Mesenchymal stem cell (in vitro differentiated cells and primary cell): ENCODE results near the gene SATB2.

Source experiments
- DNase-seq: peaks from one replicate; pipeline ENCODE4 v3.0.0-alpha.2; 2013
- H2AFZ ChIP-seq: one replicate; pipeline ENCODE4 v1.6.1; 2013; ENCODE audit warnings: low read depth, mild to moderate bottlenecking, control low read depth, inconsistent platforms, low read length, moderate library complexity
- H2AK5ac ChIP-seq: 2 replicates; pipeline ENCODE4 v1.6.1; 2013; ENCODE audit warnings: low read length, moderate library complexity, mild to moderate bottlenecking, inconsistent platforms; ENCODE audit not compliant: severe bottlenecking
- H2BK120ac ChIP-seq: one replicate; pipeline ENCODE4 v1.6.1; 2013; ENCODE audit warnings: low read depth, mild to moderate bottlenecking, inconsistent platforms, low read length, moderate library complexity
- H2BK12ac ChIP-seq, 2 experiments: one replicate each; pipeline ENCODE4 v1.6.1; 2013; ENCODE audit warnings: inconsistent platforms in 2 of 2, low read length in 2 of 2, mild to moderate bottlenecking in 2 of 2, moderate library complexity in 2 of 2, control low read depth in 1 of 2
- H2BK15ac ChIP-seq: one replicate; pipeline ENCODE4 v1.6.1; 2013; ENCODE audit warnings: mild to moderate bottlenecking, low read depth, inconsistent platforms; ENCODE audit not compliant: poor library complexity, severe bottlenecking
- H2BK5ac ChIP-seq: 2 replicates; pipeline ENCODE4 v1.6.1; 2013; ENCODE audit warnings: low read depth, mild to moderate bottlenecking, low read length, control low read depth, inconsistent platforms; ENCODE audit not compliant: poor library complexity, severe bottlenecking
- H3K14ac ChIP-seq, 2 experiments: one replicate each; pipeline ENCODE4 v1.6.1; 2013; ENCODE audit warnings: inconsistent platforms in 2 of 2, low read length in 2 of 2, control low read depth in 1 of 2, mild to moderate bottlenecking in 1 of 2, moderate library complexity in 1 of 2
- H3K18ac ChIP-seq, 2 experiments: one replicate each; pipeline ENCODE4 v1.6.1; 2013; ENCODE audit warnings: inconsistent platforms in 2 of 2, low read length in 2 of 2, control low read depth in 1 of 2, low read depth in 1 of 2, mild to moderate bottlenecking in 1 of 2
- H3K23ac ChIP-seq, 2 experiments: one replicate each; pipeline ENCODE4 v1.6.1; 2013; ENCODE audit warnings: inconsistent platforms in 2 of 2, low read length in 2 of 2, mild to moderate bottlenecking in 2 of 2, moderate library complexity in 2 of 2, control low read depth in 1 of 2
- H3K27ac ChIP-seq: 2 replicates; pipeline ENCODE4 v1.5.1; 2013; ENCODE audit warnings: mild to moderate bottlenecking, moderate library complexity, low read length, control low read depth, inconsistent platforms; ENCODE audit not compliant: poor library complexity, severe bottlenecking
- H3K27me3 ChIP-seq, 2 experiments: 2 replicates each; pipeline versions ENCODE4 v1.6.1 to v1.7.0; 2013; ENCODE audit warnings: low read length in 2 of 2, mild to moderate bottlenecking in 2 of 2, moderate library complexity in 2 of 2, control low read depth in 1 of 2, inconsistent platforms in 1 of 2; ENCODE audit not compliant: control insufficient read depth in 1 of 2, insufficient read depth in 1 of 2
- H3K36me3 ChIP-seq, 2 experiments: 2 replicates each; pipeline versions ENCODE4 v1.6.1 to v1.7.0; 2013; ENCODE audit warnings: low read length in 2 of 2, control low read depth in 1 of 2, inconsistent platforms in 1 of 2, low read depth in 1 of 2, mild to moderate bottlenecking in 1 of 2; ENCODE audit not compliant: insufficient read depth in 2 of 2, control insufficient read depth in 1 of 2
- H3K4ac ChIP-seq, 2 experiments: one replicate each; pipeline ENCODE4 v1.6.1; 2013; ENCODE audit warnings: inconsistent platforms in 2 of 2, low read length in 2 of 2, mild to moderate bottlenecking in 2 of 2, moderate library complexity in 2 of 2, control low read depth in 1 of 2, low read depth in 1 of 2
- H3K4me1 ChIP-seq: 2 replicates; pipeline ENCODE4 v1.6.1; 2013; ENCODE audit warnings: low read depth, low read length, control low read depth; ENCODE audit not compliant: control insufficient read depth, insufficient read depth
- H3K4me2 ChIP-seq: 2 replicates; pipeline ENCODE4 v1.6.1; 2013; ENCODE audit warnings: low read length, mild to moderate bottlenecking, inconsistent platforms; ENCODE audit not compliant: poor library complexity, severe bottlenecking
- H3K4me3 ChIP-seq, 2 experiments: 2 replicates each; pipeline versions ENCODE4 v1.5.1 to v1.7.0; 2013; ENCODE audit warnings: low read length in 2 of 2, mild to moderate bottlenecking in 2 of 2, control low read depth in 1 of 2, low read depth in 1 of 2; ENCODE audit not compliant: insufficient read depth in 1 of 2
- H3K79me1 ChIP-seq: replicated peaks from 2 replicates; pipeline ENCODE4 v1.6.1; 2013; ENCODE audit warnings: mild to moderate bottlenecking, control low read depth, low read length, inconsistent platforms; ENCODE audit not compliant: poor library complexity, severe bottlenecking
- H3K9ac ChIP-seq: 2 replicates; pipeline ENCODE4 v1.7.0; 2013; ENCODE audit warnings: mild to moderate bottlenecking, low read length, moderate library complexity
- H3K9me3 ChIP-seq: 2 replicates; pipeline ENCODE4 v1.7.0; 2013; ENCODE audit warnings: mild to moderate bottlenecking, low read length; ENCODE audit not compliant: control insufficient read depth
- H4K8ac ChIP-seq: one replicate; pipeline ENCODE4 v1.6.1; 2013; ENCODE audit warnings: inconsistent platforms, mild to moderate bottlenecking, low read length, moderate library complexity
- H4K91ac ChIP-seq: one replicate; pipeline ENCODE4 v1.6.1; 2013; ENCODE audit warnings: mild to moderate bottlenecking, low read length, inconsistent platforms
- WGBS: methylation state at CpG from one replicate; pipeline ENCODE4 v1.1.7; 2013; ENCODE audit warnings: mixed read lengths; 5-methylcytosine and 5-hydroxymethylcytosine counted together

The SATB2 gene

DNA sequence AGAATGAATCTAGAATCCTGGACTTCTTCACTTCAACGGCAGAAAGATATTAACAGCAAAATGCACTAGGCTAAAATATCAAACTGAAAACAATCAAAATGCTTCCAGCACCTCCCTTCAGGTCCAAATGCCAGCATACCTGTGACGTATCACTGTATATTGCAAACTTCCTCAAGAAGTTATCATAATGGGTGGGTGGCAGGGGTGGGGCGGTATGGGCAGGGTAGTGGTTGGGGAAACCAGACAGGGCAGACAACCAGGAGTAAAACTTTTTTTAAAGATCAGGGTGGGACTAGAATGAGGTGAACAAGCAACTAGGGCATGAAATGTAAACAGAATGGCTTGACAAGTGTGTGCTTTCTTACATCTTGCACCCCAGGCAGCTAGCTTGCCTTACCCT is 140.9 kb downstream of the SATB2 start:
- no peaks in the 10 kb centered on the region for H3K9me3 ChIP-seq
- DNase-seq, result no peak
- no peak overlapping the region for H3K27ac ChIP-seq
- H3K23ac ChIP-seq, result no peak overlapping the region
- WGBS, result 84% methylated on average over 3 of the region's 3 CpGs
- H3K4me2 ChIP-seq, result no peak overlapping the region
- no peak overlapping the region for H3K18ac ChIP-seq
- peaks cover 0 to 57% of the 10 kb centered on the region in 2 experiments for H3K36me3 ChIP-seq
- H3K27me3 ChIP-seq, result no peaks in the 10 kb centered on the region
- H2BK120ac ChIP-seq, result no peak overlapping the region
- H3K4me3 ChIP-seq, result no peak overlapping the region
- H3K79me1 ChIP-seq, result no peaks in the 10 kb centered on the region
- no peak overlapping the region for H3K4ac ChIP-seq
- no peak overlapping the region for H2AK5ac ChIP-seq
- H4K8ac ChIP-seq, result no peak overlapping the region
- H2BK12ac ChIP-seq, result no peak overlapping the region
- H3K9ac ChIP-seq, result no peak overlapping the region
- H2AFZ ChIP-seq, result no peak overlapping the region
- H3K14ac ChIP-seq, result no peak overlapping the region
- H4K91ac ChIP-seq, result no peak overlapping the region
- H2BK15ac ChIP-seq, result no peak overlapping the region
- no peak overlapping the region for H2BK5ac ChIP-seq
- H3K4me1 ChIP-seq, result no peaks in the 10 kb centered on the region

DNA sequence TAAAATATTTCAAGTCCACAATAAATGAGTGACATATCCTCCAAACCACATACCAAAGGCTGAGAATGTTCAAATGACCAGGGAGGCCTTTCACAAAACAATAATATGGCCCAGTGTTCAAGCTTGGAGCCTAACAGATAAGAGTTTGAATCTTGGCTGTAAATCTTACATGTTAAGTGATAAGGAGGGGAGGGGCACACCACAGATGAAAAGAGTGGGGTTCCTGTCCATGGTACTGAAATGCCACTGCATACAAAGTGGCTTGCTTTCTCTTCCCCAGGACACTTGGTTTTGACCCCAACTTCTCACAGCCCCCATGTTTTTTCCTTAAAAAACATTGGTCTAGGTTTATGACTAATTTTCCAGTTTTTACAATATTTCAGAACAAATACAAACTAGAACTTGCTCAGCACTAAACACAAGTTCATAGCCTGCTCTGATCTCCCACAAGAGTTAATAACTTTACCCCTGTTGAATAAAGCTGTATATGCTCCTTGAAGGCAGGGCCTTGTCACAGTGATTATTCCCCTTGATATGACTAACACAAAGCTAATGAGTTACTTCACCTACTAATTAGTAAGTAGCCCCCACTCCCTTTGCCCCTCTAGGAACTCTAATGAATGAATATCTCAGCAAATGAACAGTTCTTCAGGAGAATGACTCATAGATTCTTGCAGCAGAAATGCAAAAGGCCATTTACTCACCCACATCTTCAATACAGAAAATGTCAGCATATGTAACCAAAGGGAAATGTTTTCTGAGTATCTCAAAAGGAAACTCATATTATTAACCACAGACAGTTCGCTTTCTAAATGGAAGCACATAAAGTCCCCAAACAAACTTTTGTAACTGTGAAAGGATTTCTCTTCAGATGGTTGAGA is 142.2 kb downstream of the SATB2 start:
- Histone ChIP-seq H3K4ac (no peak overlapping the region), H2AK5ac (no peak overlapping the region), H3K4me1 (no peaks in the 10 kb centered on the region), H2BK120ac (no peak overlapping the region), H3K18ac (no peak overlapping the region), H3K27me3 (no peaks in the 10 kb centered on the region), H3K9ac (no peak overlapping the region), H3K23ac (no peak overlapping the region), H2BK15ac (no peak overlapping the region), H3K4me3 (no peak overlapping the region), H4K91ac (no peak overlapping the region), H2BK5ac (no peak overlapping the region), H4K8ac (no peak overlapping the region), H3K14ac (no peak overlapping the region), H3K27ac (no peak overlapping the region), H3K9me3 (no peaks in the 10 kb centered on the region), H2BK12ac (no peak overlapping the region), H3K4me2 (no peak overlapping the region), H2AFZ (no peak overlapping the region), H3K36me3 (peaks cover 0 to 55% of the 10 kb centered on the region in 2 experiments), H3K79me1 (no peaks in the 10 kb centered on the region)
- DNase-seq, result peak; percentile 27
- no CpG with 5 or more reads among the region's 1 CpG for WGBS

DNA sequence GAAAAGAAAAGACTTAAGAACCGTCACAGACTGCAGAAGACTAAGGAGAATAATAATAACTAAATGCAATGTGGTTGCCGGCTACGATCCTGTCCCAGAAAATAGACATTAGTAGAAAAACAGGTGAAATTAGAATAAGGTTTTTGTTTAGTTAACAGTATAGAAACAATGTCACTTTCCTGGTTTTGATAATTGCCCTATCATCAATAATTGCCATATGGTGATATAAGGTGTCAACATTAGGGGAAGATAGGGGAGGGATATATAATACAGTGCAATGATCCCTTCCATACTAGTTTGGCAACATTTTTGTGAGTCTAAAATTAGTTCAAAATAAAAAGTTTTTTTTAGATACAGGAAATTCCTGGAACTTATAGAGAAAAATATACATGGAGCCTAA is 144.8 kb downstream of the SATB2 start:
- Histone ChIP-seq H2BK12ac (no peak overlapping the region), H2BK15ac (no peak overlapping the region), H2AFZ (no peak overlapping the region), H4K91ac (no peak overlapping the region), H3K4me3 (no peak overlapping the region), H3K14ac (no peak overlapping the region), H3K9me3 (no peaks in the 10 kb centered on the region), H3K9ac (no peak overlapping the region), H3K4ac (no peak overlapping the region), H3K23ac (no peak overlapping the region), H4K8ac (no peak overlapping the region), H3K4me2 (no peak overlapping the region), H3K18ac (no peak overlapping the region), H2BK120ac (no peak overlapping the region), H3K27ac (no peak overlapping the region), H2BK5ac (no peak overlapping the region), H3K27me3 (no peaks in the 10 kb centered on the region), H3K79me1 (no peaks in the 10 kb centered on the region), H3K36me3 (peaks cover 5 to 62% of the 10 kb centered on the region in 2 experiments), H2AK5ac (no peak overlapping the region), H3K4me1 (peaks cover 2% of the 10 kb centered on the region)
- WGBS, result 90% methylated on average over 3 of the region's 3 CpGs
- no peak for DNase-seq

DNA sequence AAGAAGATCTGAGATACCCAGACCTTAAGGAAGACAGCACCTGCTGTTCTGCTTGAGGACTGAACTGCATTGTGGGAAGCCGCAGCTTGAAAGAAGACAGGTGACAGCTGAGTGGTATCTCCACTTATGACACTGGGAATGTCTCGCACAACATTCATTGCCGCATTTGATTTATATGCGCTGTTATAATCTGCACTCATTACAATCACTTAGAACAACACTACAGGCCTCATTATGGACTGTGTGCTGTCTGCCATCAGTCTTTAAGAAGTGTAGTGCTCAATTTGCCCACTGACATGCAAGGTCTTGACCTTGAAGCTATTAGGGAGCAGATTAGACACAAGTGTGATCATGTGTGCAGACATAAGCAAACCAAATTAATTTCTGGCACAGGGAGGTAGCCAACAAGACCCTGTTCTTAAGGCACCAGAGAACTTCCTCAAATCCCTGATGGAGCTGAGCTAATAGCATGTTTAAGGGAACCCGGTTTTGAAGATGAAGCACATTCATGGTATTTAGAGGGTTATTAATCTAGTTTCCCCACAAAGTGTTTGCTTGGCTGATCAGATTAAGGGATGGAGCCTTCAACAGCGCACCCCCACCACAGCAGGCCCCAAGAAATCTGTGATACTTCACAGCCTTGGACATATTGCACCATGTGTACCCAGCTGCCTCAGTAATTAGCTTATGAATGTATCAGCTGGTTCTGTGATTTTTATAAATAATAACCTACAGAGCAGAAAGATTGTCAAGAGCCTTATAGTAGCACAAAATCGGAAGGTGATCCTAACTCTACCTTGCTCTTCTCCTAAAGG is 146.8 kb downstream of the SATB2 start:
- no peaks in the 10 kb centered on the region for H3K27me3 ChIP-seq
- peaks cover 5 to 65% of the 10 kb centered on the region in 2 experiments for H3K36me3 ChIP-seq
- H2AK5ac ChIP-seq, result no peak overlapping the region
- no peak overlapping the region for H2BK15ac ChIP-seq
- H2BK12ac ChIP-seq, result no peak overlapping the region
- no peak overlapping the region for H2BK5ac ChIP-seq
- H3K4me3 ChIP-seq, result no peak overlapping the region
- no peak overlapping the region for H3K4me2 ChIP-seq
- H4K91ac ChIP-seq, result no peak overlapping the region
- H3K18ac ChIP-seq, result no peak overlapping the region
- H3K23ac ChIP-seq, result no peak overlapping the region
- H4K8ac ChIP-seq, result no peak overlapping the region
- H2AFZ ChIP-seq, result no peak overlapping the region
- H3K79me1 ChIP-seq, result no peaks in the 10 kb centered on the region
- H3K4ac ChIP-seq, result no peak overlapping the region
- DNase-seq, result no peak
- H3K9ac ChIP-seq, result no peak overlapping the region
- H3K4me1 ChIP-seq, result peaks cover 2% of the 10 kb centered on the region
- no peak overlapping the region for H3K14ac ChIP-seq
- no peaks in the 10 kb centered on the region for H3K9me3 ChIP-seq
- 87% methylated on average over 6 of the region's 7 CpGs for WGBS
- no peak overlapping the region for H3K27ac ChIP-seq
- no peak overlapping the region for H2BK120ac ChIP-seq
